Upper lobe of right lung (tissue), 1 donor: ENCODE data around the gene APLP2. TPM values are rescaled to one million over a fixed set of nuclear protein-coding genes. Genes with fewer than 3 reads are reported as not detected.

Source experiments
- ATAC-seq: fragments of 200-7000 bp; cut with Tn5 transposase; one replicate; pipeline ENCODE4 v1.9.1; 2020; ENCODE audit warnings: mild to moderate bottlenecking, moderate library complexity
- DNase-seq: peaks from one replicate; pipeline ENCODE4 v3.0.0-alpha.2; 2020
- H3K27ac ChIP-seq: fragments of 200-600 bp; one replicate; pipeline ENCODE4 v1.8.0; 2022
- H3K27me3 ChIP-seq: fragments of 200-600 bp; one replicate; pipeline ENCODE4 v1.8.0; 2022; ENCODE audit warnings: mild to moderate bottlenecking
- H3K36me3 ChIP-seq: fragments of 200-600 bp; one replicate; pipeline ENCODE4 v1.8.0; 2022
- H3K4me1 ChIP-seq: fragments of 200-600 bp; one replicate; pipeline ENCODE4 v1.8.0; 2022
- H3K4me3 ChIP-seq: fragments of 200-600 bp; one replicate; pipeline ENCODE4 v1.8.0; 2022; ENCODE audit warnings: mild to moderate bottlenecking
- H3K9me3 ChIP-seq: fragments of 200-600 bp; one replicate; pipeline ENCODE4 v1.8.0; 2022
- intact Hi-C: fragments of 100-400 bp; cut with DNase I; formaldehyde crosslinking; loops from one replicate; pipeline ENCODE4 v1.11.0; 2022
- total RNA-seq: library from RNA; stranded (reverse); fragmentation: NEBNext Ultra II Directional; extraction: Animal tissue kit (Norgen Biotek cat#: 25700); gene quantifications from one replicate; pipeline ENCODE4 v1.2.1, GENCODE V29; 2021
- TF ChIP-seq, protein P1 (sequence below): fragments of 200-600 bp; IDR thresholded peaks from one replicate; pipeline ENCODE4 v1.8.0; 2022; ENCODE audit warnings: antibody characterized with exemption
- donor health status: DM: no; HTN: yes; CAD: no; lungs with severe emphysema.

Gene APLP2
- total RNA-seq, 1 donor from 2014 or later: 726 TPM

GRCh38 chr11:130162733-130163132 is 93.0 kb downstream of the APLP2 start:
- Histone ChIP-seq H3K4me1 (peaks cover 27% of the 10 kb centered on the region), H3K36me3 (no peaks in the 10 kb centered on the region)
- no peak for DNase-seq

DNA sequence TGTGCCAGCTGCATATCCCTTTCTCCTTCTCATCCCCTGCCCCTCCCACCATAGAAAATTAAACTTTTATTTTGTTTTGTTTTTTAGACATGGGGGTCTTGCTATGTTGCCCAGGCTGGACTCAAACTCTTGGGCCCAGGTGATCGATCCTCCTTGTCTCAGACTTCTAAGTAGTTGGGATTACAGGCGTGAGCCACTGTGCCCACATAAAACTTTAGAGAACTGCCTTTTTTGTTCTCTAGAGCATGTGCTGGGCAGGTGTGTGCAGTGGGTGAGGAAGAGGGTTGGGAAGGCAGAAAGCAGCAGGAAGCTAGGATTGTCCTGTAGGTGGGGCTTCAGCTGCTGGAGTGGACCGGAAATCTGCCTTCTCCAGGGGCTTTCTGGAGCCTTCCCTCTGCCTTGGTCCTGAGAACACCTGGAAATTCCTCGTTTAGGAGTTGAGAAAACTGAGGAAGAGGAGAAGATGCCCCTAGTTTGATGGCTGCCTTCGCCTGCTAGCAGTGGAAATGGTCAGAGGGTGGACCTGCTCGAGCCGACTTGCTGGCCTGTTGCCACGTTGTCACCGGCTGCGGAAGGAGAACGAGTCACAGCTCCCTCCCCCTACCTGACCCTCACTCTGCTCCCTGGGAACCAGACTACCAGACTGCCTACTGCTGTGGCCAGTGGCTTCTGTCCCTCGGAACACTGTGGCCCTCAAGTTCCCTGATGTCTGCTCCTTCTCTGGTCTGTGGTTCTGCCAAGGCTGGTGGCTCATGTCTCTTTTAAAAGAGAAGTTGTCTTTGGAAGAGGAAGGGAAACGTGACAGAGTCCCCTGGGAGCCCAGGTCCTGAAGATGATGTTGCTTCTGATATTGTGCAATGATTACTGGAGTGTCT is 93.9 kb downstream of the APLP2 start:
- intact Hi-C loops: no loop called here
- H3K9me3 ChIP-seq: no peaks in the 10 kb centered on the region
- TF ChIP-seq, protein P1, sequence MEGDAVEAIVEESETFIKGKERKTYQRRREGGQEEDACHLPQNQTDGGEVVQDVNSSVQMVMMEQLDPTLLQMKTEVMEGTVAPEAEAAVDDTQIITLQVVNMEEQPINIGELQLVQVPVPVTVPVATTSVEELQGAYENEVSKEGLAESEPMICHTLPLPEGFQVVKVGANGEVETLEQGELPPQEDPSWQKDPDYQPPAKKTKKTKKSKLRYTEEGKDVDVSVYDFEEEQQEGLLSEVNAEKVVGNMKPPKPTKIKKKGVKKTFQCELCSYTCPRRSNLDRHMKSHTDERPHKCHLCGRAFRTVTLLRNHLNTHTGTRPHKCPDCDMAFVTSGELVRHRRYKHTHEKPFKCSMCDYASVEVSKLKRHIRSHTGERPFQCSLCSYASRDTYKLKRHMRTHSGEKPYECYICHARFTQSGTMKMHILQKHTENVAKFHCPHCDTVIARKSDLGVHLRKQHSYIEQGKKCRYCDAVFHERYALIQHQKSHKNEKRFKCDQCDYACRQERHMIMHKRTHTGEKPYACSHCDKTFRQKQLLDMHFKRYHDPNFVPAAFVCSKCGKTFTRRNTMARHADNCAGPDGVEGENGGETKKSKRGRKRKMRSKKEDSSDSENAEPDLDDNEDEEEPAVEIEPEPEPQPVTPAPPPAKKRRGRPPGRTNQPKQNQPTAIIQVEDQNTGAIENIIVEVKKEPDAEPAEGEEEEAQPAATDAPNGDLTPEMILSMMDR: no peak
- ATAC-seq (peak; percentile 31), DNase-seq (no peak)
- H3K36me3 ChIP-seq: no peaks in the 10 kb centered on the region
- peaks cover 27% of the 10 kb centered on the region for H3K4me1 ChIP-seq
- no peak overlapping the region for H3K4me3 ChIP-seq
- no peaks in the 10 kb centered on the region for H3K27me3 ChIP-seq
- peak overlapping the region; percentile 53 for H3K27ac ChIP-seq

More at GRCh38 chr11:130162733-130163132, 93.0 kb downstream of the APLP2 start:
- Histone ChIP-seq H3K27me3 (no peaks in the 10 kb centered on the region), H3K4me3 (no peak overlapping the region), H3K9me3 (no peaks in the 10 kb centered on the region), H3K27ac (peak overlapping the region; percentile 53)
- intact Hi-C loops: no loop called here
- TF ChIP-seq, protein P1: no peak
- no peak for ATAC-seq

DNA sequence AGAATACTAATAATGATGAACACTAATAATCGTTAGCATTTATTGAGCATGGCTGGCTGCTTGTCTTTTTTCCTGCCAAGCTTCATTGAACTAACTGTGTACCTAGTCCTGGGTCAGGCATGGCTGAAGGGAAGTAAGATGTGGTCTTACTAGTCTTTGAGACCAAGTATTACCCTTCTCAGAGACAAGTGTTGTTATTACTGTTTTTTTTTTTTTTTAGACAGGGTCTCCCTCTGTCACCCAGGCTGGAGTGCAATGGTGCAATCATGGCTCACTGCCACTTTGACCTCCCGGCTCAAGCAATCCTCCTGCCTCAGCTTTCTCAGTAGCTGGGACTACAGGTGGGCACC is 94.5 kb downstream of the APLP2 start:
- intact Hi-C loops: no loop called here
- peaks cover 27% of the 10 kb centered on the region for H3K4me1 ChIP-seq
- H3K4me3 ChIP-seq: no peak overlapping the region
- H3K27ac ChIP-seq: no peak overlapping the region
- no peaks in the 10 kb centered on the region for H3K36me3 ChIP-seq
- no peaks in the 10 kb centered on the region for H3K27me3 ChIP-seq
- DNase-seq (no peak), ATAC-seq (no peak)
- TF ChIP-seq, protein P1: no peak
- no peaks in the 10 kb centered on the region for H3K9me3 ChIP-seq

DNA sequence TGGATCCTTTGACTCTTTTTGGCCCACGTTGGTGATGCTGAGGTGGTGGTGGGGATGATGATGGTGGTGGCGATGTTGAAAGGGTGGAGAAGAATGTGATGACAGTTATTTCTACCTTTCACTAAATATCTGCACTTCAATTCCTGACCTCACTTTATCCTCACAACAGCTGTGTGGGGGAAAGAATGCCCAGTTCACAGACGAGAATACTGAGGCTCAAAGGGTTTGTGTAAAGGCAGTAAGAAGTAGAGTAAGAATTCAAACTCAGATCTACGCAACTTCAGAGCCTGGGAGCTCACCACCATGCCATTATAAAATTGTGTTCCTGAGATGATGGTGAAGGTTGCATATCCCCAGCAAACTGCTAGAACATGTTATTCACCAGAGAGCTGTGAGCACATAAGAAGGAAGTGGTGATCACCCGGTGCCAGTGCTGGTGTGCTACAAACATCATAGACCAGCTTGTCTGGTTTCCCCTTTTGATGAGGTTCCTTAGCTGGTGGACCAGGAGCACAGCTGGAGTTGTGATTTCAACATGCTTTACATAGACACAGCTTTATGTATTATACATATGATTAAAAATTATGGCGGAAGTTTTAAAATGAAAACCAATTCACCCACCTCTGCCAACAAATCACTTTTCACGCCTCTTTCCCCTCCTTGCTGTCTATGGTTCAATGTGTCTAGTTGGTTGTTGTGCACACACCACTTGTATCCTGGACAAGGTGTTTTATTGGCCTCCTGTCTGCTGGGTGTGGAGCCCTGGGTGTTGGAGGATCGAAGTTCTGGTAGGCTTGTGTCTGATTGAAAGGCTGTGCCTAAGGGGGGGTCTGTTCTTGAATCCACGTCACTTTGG is 96.1 kb downstream of the APLP2 start:
- no peaks in the 10 kb centered on the region for H3K36me3 ChIP-seq
- H3K27me3 ChIP-seq: no peaks in the 10 kb centered on the region
- H3K4me3 ChIP-seq: no peak overlapping the region
- ATAC-seq (peak; percentile 66), DNase-seq (no peak)
- H3K9me3 ChIP-seq: no peaks in the 10 kb centered on the region
- H3K4me1 ChIP-seq: peaks cover 27% of the 10 kb centered on the region
- TF ChIP-seq, protein P1: no peak
- intact Hi-C loops: no loop called here
- peak overlapping the region; percentile 17 for H3K27ac ChIP-seq

- Histone ChIP-seq H3K36me3 (no peaks in the 10 kb centered on the region), H3K4me1 (peaks cover 21% of the 10 kb centered on the region), H3K4me3 (no peak overlapping the region), H3K27ac (peak overlapping the region; percentile 17), H3K9me3 (no peaks in the 10 kb centered on the region), H3K27me3 (no peaks in the 10 kb centered on the region)
- DNase-seq: no peak
- ATAC-seq: peak; percentile 82
- intact Hi-C loops: no loop called here
- TF ChIP-seq, protein P1: no peak
These were observed 96.7 kb downstream of the APLP2 start for GRCh38 chr11:130166457-130166784.
